ENCODE measurements around the gene ASPM. TPM values are rescaled to one million over a fixed set of nuclear protein-coding genes. Genes with fewer than 3 reads are reported as not detected.

The ASPM gene
- 85.8 and 148 TPM in 2 replicates for total RNA-seq

GRCh38 chr1:197146101-197147095 lies at the start of gene ASPM:
Gene ASPM (minus strand): TSS chr1:197146669. CDS start chr1:197146437, 232 bp downstream.

GRCh38 chr1:197066719-197067456 lies 79.6 kb downstream of the ASPM start, which contains the start of gene F13B:
Gene F13B (minus strand): TSS chr1:197067260. CDS start chr1:197067223, 37 bp downstream.

Other genes with a start within 250 kb of the ASPM start
- not detected in 2 replicates for gene CFHR2, start 202.9 kb downstream of the ASPM start, total RNA-seq
- gene CFHR5, start 169.1 kb downstream of the ASPM start, total RNA-seq, result not detected in 2 replicates
- gene F13B, start 79.4 kb downstream of the ASPM start, total RNA-seq, result 0.40 TPM in 1 of 2 replicates, not detected in the other
- 10.6 and 12.7 TPM in 2 replicates for gene ZBTB41, start 54.6 kb upstream of the ASPM start, total RNA-seq
- gene CRB1, start 121.6 kb upstream of the ASPM start, total RNA-seq, result 0.13 and 0.57 TPM in 2 replicates